Tibial nerve (tissue), 3 donors: ENCODE data around the gene MAML2.

ENCODE experiments used
- POLR2A ChIP-seq, 2 donors: fragments of 450-650 bp; IDR thresholded peaks; one replicate each; pipeline ENCODE4 v1.6.1; 2017; ENCODE audit warnings: antibody characterized with exemption in 2 of 2, mild to moderate bottlenecking in 2 of 2, moderate library complexity in 2 of 2
- TF ChIP-seq, protein P1 (sequence below), 5 experiments: fragments of 200-600 bp in 3 of 5; fragments of 450-650 bp in 2 of 5; sonication (generic) in 3 of 5; IDR thresholded peaks; one replicate each; pipeline ENCODE4 v1.5.1; 2016 to 2019; ENCODE audit warnings: antibody characterized with exemption in 5 of 5, mild to moderate bottlenecking in 3 of 5, moderate library complexity in 2 of 5

DNA sequence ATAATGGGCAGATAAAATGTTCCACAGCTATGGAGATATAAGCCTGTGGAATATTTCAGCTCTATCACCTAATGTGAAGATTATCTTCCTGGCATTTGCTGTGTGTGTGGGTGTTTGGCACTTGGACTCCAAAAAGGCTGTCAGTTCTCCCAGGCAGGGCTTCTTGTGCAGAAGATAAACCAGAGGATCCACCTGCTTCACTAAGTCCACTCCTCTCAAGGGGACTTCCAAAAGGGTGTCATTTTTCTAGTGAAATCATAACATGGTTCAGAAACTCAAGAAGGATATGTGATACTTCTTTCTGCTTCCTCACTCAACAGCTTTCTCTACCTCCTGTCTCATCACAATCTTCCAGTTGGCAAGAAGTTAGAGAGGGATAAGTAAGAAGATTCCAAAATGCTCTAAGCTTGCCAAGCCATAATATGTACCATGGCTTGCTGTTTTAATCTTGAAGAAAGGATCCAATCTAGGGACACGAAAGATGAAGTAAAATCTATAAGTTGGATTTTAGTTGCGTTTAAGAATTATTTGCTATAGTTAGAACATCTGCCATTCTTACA is 212.9 kb downstream of the MAML2 start:
- TF ChIP-seq, protein P1, sequence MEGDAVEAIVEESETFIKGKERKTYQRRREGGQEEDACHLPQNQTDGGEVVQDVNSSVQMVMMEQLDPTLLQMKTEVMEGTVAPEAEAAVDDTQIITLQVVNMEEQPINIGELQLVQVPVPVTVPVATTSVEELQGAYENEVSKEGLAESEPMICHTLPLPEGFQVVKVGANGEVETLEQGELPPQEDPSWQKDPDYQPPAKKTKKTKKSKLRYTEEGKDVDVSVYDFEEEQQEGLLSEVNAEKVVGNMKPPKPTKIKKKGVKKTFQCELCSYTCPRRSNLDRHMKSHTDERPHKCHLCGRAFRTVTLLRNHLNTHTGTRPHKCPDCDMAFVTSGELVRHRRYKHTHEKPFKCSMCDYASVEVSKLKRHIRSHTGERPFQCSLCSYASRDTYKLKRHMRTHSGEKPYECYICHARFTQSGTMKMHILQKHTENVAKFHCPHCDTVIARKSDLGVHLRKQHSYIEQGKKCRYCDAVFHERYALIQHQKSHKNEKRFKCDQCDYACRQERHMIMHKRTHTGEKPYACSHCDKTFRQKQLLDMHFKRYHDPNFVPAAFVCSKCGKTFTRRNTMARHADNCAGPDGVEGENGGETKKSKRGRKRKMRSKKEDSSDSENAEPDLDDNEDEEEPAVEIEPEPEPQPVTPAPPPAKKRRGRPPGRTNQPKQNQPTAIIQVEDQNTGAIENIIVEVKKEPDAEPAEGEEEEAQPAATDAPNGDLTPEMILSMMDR (IDR thresholded peaks at IDR 0.05), result no peak
- TF ChIP-seq POLR2A (IDR thresholded peaks at IDR 0.05), result no peak
